Muscle of leg (tissue), 11 donors: ENCODE results near the gene ADGRB3. TPM values are rescaled to one million over a fixed set of nuclear protein-coding genes. Genes with fewer than 3 reads are reported as not detected.

ENCODE experiments used
- DNase-seq: peaks from one replicate; pipeline ENCODE4 v3.0.0; 2013
- H3K27ac ChIP-seq: one replicate; pipeline ENCODE4 v1.5.1; 2013; ENCODE audit warnings: mild to moderate bottlenecking, low read length, control low read depth
- H3K27me3 ChIP-seq: one replicate; pipeline ENCODE4 v1.6.1; 2013; ENCODE audit warnings: low read length; ENCODE audit not compliant: control insufficient read depth, insufficient read depth
- H3K36me3 ChIP-seq: one replicate; pipeline ENCODE4 v1.6.1; 2013; ENCODE audit warnings: low read length; ENCODE audit not compliant: control insufficient read depth, insufficient read depth
- H3K4me1 ChIP-seq: one replicate; pipeline ENCODE4 v1.6.1; 2013; ENCODE audit warnings: low read length; ENCODE audit not compliant: control insufficient read depth, insufficient read depth
- H3K4me3 ChIP-seq: one replicate; pipeline ENCODE4 v1.5.1; 2013; ENCODE audit warnings: low read length, control low read depth
- H3K9me3 ChIP-seq: replicated peaks from 2 replicates; pipeline ENCODE4 v1.6.1; 2013; ENCODE audit warnings: low read depth, low read length; ENCODE audit not compliant: control insufficient read depth
- WGBS: methylation state at CpG from one replicate; pipeline ENCODE4 v1.1.5; 2013; ENCODE audit warnings: missing lambda C conversion rate; ENCODE audit not compliant: insufficient coverage; 5-methylcytosine and 5-hydroxymethylcytosine counted together
- polyA plus RNA-seq, 8 donors: library from polyadenylated mRNA; unstranded; fragments of 120-200 nt; gene quantifications; one replicate each; pipeline versions ENCODE4 v1.2.1 to v1.2.3, GENCODE V29; 2013; ENCODE audit warnings: inconsistent platforms in 1 of 8, low replicate concordance in 1 of 8; ENCODE audit not compliant: insufficient read length in 8 of 8, insufficient read depth in 1 of 8
- total RNA-seq: library from RNA; stranded (reverse); fragments of 120-200 nt; gene quantifications from one replicate; pipeline ENCODE4 v1.2.4, GENCODE V29; 2013

The ADGRB3 gene
- total and polyA plus RNA-seq, 9 donors, result 0.78 to 2.6 (median 1.3) TPM

DNA sequence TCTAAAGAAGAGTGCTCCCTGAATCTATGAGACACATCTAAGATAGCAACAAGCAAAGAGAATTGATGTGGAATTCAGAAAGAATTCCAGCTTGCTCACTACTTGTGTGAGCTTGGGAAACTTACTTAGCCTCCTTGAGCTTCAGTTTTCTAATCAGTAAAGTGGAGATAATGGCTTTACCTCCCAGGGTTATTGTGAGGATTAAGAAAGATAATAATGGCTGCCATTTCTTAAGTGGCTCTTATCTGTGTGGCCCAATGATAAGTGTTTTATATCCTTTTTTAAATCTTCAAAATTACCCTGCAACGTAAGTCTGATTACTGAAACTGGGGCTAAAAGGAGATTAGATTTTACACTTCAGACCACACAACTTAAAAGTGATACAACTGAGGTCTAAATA, 743.2 kb downstream of the ADGRB3 start:
- Histone ChIP-seq H3K27ac (no peak overlapping the region), H3K27me3 (no peaks in the 10 kb centered on the region), H3K4me1 (no peaks in the 10 kb centered on the region), H3K36me3 (no peaks in the 10 kb centered on the region), H3K4me3 (no peak overlapping the region), H3K9me3 (no peaks in the 10 kb centered on the region)
- WGBS, result no CpG with 5 or more reads among the region's 1 CpG
- no peak for DNase-seq

DNA sequence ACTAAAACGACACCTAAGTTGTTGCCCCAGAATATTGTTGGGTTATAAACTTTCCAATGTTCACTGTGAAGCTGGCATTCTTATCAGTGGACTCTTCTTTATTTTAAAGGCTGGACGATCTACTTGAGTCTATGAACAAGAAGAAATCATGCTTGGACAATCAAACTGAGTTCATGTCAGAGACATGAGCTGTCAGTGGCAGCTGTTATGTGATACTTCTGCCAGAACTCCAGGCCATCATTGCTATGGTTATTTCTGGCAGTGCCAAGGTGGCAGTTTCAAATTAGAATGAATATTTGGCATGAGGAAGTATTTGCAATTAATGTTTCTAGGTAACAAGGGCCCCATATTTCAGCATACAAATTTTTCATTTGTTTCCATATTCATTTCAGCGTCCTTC, 744.4 kb downstream of the ADGRB3 start:
- DNase-seq, result peak; percentile 39
- H3K9me3 ChIP-seq, result no peaks in the 10 kb centered on the region
- H3K4me1 ChIP-seq, result no peaks in the 10 kb centered on the region
- no peak overlapping the region for H3K27ac ChIP-seq
- H3K27me3 ChIP-seq, result no peaks in the 10 kb centered on the region
- no peak overlapping the region for H3K4me3 ChIP-seq
- H3K36me3 ChIP-seq, result no peaks in the 10 kb centered on the region
- WGBS, result 80% methylated on average over 1 of the region's 3 CpGs

DNA sequence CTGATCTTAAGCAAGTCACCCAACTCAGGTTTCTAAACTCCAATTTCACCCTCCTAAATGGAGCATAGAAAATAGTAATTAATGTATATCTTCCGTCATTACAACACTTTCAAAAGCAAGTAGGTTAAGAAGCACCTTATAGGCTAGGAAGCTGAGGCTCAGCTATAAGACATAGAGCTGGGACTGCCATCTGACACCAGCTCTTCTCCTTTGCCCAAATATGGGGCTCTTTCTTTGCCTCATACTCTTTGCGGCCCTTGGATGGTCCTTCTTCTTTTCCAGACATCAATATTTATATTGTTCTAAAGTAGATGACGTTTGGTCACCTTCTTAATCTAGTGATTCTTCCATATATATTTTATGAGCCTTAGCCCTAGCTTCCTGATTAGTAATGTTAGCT, 748.5 kb downstream of the ADGRB3 start:
- DNase-seq, result no peak
- no peak overlapping the region for H3K4me3 ChIP-seq
- H3K4me1 ChIP-seq, result no peaks in the 10 kb centered on the region
- no peaks in the 10 kb centered on the region for H3K9me3 ChIP-seq
- no peaks in the 10 kb centered on the region for H3K36me3 ChIP-seq
- no peaks in the 10 kb centered on the region for H3K27me3 ChIP-seq
- no CpG with 5 or more reads among the region's 3 CpGs for WGBS
- no peak overlapping the region for H3K27ac ChIP-seq

DNA sequence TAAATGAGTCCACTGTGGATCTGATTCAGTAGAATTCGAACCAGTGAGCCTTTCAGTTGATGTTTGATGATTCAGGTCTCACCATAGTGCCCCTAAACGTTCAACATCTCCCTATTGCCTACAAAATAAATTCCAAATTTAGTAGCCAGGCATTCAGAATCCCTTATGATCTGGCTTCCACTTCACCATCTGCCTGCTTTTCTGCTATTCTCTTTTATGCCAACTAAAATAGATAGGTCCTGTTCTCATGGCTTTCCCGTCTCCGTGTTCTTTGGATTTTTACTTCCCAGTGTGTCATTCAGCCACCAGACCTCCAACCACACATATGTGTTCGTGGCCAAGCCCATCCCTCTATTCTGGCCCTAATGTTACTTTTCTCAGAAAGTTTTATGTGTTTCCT, 751.3 kb downstream of the ADGRB3 start:
- Histone ChIP-seq H3K27me3 (no peaks in the 10 kb centered on the region), H3K9me3 (no peaks in the 10 kb centered on the region), H3K27ac (no peak overlapping the region), H3K36me3 (no peaks in the 10 kb centered on the region), H3K4me3 (no peak overlapping the region), H3K4me1 (no peaks in the 10 kb centered on the region)
- WGBS, result 77% methylated on average over 4 of the region's 5 CpGs
- DNase-seq, result no peak

DNA sequence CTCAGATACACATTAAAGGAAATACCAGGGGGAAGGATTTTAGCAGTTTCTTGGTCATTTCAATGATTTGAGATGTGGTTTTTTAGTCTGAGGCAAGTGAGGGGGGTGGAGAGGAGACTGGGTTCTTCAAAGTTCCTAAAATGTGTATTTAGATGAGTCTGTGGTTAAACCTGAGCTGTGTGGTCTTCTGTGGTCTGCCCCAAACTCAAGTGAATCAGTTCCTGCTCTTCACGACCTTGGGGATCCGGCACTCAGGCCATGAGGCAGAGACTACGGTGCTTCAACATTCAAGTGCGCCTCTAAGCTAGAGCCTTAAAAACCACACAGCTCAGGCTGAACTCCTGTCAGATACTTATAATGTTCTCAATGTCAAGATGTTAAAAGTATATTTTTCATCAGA, 755.0 kb downstream of the ADGRB3 start:
- no peaks in the 10 kb centered on the region for H3K36me3 ChIP-seq
- no peaks in the 10 kb centered on the region for H3K9me3 ChIP-seq
- WGBS, result 70% methylated on average over 2 of the region's 4 CpGs
- no peak overlapping the region for H3K27ac ChIP-seq
- H3K4me1 ChIP-seq, result no peaks in the 10 kb centered on the region
- no peak overlapping the region for H3K4me3 ChIP-seq
- DNase-seq, result no peak
- H3K27me3 ChIP-seq, result no peaks in the 10 kb centered on the region

DNA sequence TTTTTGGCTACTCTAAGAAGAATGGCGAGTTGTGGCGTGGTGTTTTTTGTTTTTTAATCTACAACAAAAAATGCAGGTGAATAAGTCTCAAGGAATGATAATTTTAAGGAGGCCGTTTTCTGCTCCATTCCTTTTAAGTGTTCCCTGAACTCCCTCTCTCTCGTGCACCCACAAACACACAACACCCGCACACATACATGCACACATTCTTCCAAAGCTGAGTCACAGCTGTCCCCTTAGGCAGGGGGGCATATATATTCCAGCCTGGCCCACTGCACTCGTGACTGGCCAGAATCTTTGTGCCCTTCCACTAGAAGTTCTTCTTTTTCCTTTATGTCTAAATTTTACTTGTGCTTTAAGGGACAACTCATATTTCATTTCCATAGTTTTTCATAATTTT, 756.0 kb downstream of the ADGRB3 start:
- 71% methylated on average over 2 of the region's 6 CpGs for WGBS
- no peak overlapping the region for H3K4me3 ChIP-seq
- H3K9me3 ChIP-seq, result no peaks in the 10 kb centered on the region
- DNase-seq, result no peak
- H3K27ac ChIP-seq, result no peak overlapping the region
- no peaks in the 10 kb centered on the region for H3K36me3 ChIP-seq
- no peaks in the 10 kb centered on the region for H3K4me1 ChIP-seq
- no peaks in the 10 kb centered on the region for H3K27me3 ChIP-seq

DNA sequence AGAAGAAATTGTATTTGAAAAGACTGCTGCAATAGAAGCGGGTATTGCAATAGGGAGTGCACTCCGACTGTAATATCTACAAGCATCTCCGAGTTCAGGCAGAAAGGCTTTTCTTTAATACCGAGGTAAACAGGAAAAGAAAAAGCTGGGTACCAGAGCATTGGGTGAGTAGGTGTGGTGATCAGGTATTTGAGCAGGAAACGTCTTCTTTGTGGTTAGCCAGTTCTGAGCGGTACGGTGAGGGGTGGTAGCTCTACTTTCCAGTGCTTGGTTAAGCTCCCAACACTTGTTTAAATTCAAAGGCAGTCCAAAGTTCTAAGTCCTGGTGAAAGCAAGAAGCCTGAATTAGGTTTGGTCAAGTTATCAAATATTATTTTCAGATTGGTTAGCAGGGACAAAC, 757.7 kb downstream of the ADGRB3 start:
- Histone ChIP-seq H3K27me3 (no peaks in the 10 kb centered on the region), H3K4me3 (no peak overlapping the region), H3K36me3 (no peaks in the 10 kb centered on the region), H3K27ac (no peak overlapping the region), H3K4me1 (no peaks in the 10 kb centered on the region), H3K9me3 (no peaks in the 10 kb centered on the region)
- no peak for DNase-seq
- 88% methylated on average over 6 of the region's 7 CpGs for WGBS

DNA sequence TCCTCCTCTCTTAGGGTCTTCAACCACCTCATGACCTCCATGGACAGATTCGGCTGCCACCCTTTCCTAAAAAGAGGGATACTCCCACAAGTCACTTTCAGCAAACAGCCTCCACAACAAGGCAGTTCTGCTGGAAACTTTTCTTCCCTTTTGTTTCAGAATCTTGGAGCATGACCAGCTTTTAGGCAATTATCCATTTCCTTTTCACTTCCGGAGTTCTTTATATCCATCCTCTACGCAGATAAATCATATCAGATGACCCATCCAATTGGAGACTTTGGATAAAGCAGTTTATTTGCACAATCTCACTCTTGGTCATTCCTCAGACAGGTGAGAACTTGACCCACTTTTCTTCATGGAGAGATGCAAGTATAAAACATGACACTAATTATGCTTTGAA, 763.2 kb downstream of the ADGRB3 start:
- no peaks in the 10 kb centered on the region for H3K36me3 ChIP-seq
- WGBS, result 28% methylated on average over 2 of the region's 3 CpGs
- H3K9me3 ChIP-seq, result no peaks in the 10 kb centered on the region
- no peak for DNase-seq
- H3K27ac ChIP-seq, result no peak overlapping the region
- no peaks in the 10 kb centered on the region for H3K27me3 ChIP-seq
- no peak overlapping the region for H3K4me3 ChIP-seq
- H3K4me1 ChIP-seq, result no peaks in the 10 kb centered on the region

DNA sequence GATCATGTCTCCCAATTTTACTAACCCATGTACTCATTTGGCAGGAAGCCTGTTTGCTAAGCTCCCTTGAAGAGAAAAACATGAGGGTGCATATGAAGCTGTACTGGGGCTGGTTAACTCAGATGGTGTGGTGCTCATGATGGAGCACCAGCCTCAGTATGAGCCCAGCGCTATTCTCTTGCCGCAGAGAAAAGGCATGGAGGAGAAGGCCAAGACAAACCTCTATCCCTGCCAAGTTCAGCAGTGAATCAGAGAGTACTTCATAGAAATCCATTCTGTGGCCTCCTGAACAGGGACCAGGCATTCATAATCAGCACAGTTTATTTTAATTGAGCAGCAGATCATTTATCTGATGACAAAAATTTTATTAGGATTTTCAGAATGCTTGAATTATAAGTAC, 763.6 kb downstream of the ADGRB3 start:
- no peak overlapping the region for H3K27ac ChIP-seq
- WGBS, result 86% methylated on average over 2 of the region's 2 CpGs
- H3K4me1 ChIP-seq, result no peaks in the 10 kb centered on the region
- H3K27me3 ChIP-seq, result no peaks in the 10 kb centered on the region
- H3K9me3 ChIP-seq, result no peaks in the 10 kb centered on the region
- H3K36me3 ChIP-seq, result no peaks in the 10 kb centered on the region
- H3K4me3 ChIP-seq, result no peak overlapping the region
- DNase-seq, result no peak

DNA sequence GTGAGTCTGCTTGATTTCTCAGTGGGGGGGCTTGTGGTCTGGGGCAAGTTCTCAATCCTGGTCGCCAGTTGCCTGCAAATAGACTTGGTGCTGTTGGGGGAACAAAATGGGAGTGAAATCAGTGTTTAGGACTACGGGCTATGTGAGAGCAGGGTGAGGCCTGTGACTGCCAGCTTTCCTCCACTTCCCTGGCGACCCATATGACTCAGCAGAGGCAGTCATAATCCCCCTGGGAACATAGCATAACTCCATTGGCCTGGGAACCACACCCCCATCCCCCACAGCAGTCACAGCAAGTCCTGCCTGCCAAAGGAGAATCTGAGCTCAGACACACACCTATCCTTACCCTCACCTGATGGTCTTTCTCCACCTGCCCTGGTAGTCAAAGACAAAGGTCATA, 773.8 kb downstream of the ADGRB3 start:
- WGBS, result 44% methylated on average over 3 of the region's 3 CpGs
- Histone ChIP-seq H3K27me3 (no peaks in the 10 kb centered on the region), H3K36me3 (no peaks in the 10 kb centered on the region), H3K9me3 (peaks cover 2% of the 10 kb centered on the region), H3K4me3 (no peak overlapping the region), H3K4me1 (no peaks in the 10 kb centered on the region), H3K27ac (no peak overlapping the region)
- DNase-seq, result no peak

DNA sequence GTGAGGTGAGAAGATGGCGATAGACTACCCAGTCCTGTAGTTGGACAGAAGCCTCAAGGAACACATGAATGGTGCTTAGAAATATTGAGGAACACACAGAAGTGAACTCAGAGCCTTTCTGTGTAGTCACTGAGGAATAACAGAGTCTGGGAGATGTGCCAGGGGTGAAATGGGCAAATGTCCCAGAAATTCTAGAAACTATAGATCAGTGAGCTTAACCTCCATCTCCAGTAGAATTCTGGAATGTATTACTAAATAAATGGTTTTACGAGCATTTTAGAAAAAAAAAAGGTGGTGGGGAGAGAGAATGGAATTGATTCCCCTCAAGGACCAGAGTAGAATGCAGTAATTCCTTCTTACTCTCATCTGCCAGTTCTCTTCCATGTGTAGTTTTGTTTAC, 781.7 kb downstream of the ADGRB3 start:
- 8% methylated on average over 1 of the region's 2 CpGs for WGBS
- Histone ChIP-seq H3K9me3 (peaks cover 3% of the 10 kb centered on the region), H3K27me3 (no peaks in the 10 kb centered on the region), H3K4me3 (no peak overlapping the region), H3K27ac (no peak overlapping the region), H3K4me1 (no peaks in the 10 kb centered on the region), H3K36me3 (no peaks in the 10 kb centered on the region)
- DNase-seq, result peak; percentile 87
